ENCODE data around the gene C1QB. TPM values are rescaled to one million over a fixed set of nuclear protein-coding genes. Genes with fewer than 3 reads are reported as not detected.
A peak's percentile ranks its signal among the peaks of the same experiment; 100 is the strongest.

C1QB gene
- total RNA-seq, 1 experiment from 2014 or later: not detected

GRCh38 chr1:22609291-22609690 lies 43.7 kb upstream of the C1QB start:
- Mint-ChIP-seq H3K36me3 (ENCODE audit: insufficient read depth, unreplicated experiment) (no peaks in the 10 kb centered on the region), H3K27ac (ENCODE audit: unreplicated experiment) (no peak overlapping the region), H3K27me3 (ENCODE audit: unreplicated experiment) (peaks cover 95% of the 10 kb centered on the region), H3K4me3 (ENCODE audit: low read depth, unreplicated experiment) (no peak overlapping the region), H3K4me1 (ENCODE audit: low read depth, unreplicated experiment) (no peaks in the 10 kb centered on the region), H3K9me3 (ENCODE audit: low read depth, unreplicated experiment) (no peaks in the 10 kb centered on the region)
- intact Hi-C loops (cut with micrococcal nuclease; ENCODE audit: unreplicated experiment): no loop called here
- CTCF ChIA-PET: no interaction called here
- no TSS peak for BruUV-seq (replicated peaks)
- no peak for DNase-seq
- TF ChIP-seq, protein P1, sequence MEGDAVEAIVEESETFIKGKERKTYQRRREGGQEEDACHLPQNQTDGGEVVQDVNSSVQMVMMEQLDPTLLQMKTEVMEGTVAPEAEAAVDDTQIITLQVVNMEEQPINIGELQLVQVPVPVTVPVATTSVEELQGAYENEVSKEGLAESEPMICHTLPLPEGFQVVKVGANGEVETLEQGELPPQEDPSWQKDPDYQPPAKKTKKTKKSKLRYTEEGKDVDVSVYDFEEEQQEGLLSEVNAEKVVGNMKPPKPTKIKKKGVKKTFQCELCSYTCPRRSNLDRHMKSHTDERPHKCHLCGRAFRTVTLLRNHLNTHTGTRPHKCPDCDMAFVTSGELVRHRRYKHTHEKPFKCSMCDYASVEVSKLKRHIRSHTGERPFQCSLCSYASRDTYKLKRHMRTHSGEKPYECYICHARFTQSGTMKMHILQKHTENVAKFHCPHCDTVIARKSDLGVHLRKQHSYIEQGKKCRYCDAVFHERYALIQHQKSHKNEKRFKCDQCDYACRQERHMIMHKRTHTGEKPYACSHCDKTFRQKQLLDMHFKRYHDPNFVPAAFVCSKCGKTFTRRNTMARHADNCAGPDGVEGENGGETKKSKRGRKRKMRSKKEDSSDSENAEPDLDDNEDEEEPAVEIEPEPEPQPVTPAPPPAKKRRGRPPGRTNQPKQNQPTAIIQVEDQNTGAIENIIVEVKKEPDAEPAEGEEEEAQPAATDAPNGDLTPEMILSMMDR (IDR thresholded peaks at IDR 0.05; ENCODE audit: unreplicated experiment): no peak

GRCh38 chr1:22611530-22611947 lies 41.5 kb upstream of the C1QB start:
- no TSS peak for BruUV-seq (replicated peaks)
- Mint-ChIP-seq H3K4me3 (ENCODE audit: low read depth, unreplicated experiment) (no peak overlapping the region), H3K27ac (ENCODE audit: unreplicated experiment) (no peak overlapping the region), H3K4me1 (ENCODE audit: low read depth, unreplicated experiment) (no peaks in the 10 kb centered on the region), H3K27me3 (ENCODE audit: unreplicated experiment) (peaks cover 95% of the 10 kb centered on the region), H3K36me3 (ENCODE audit: insufficient read depth, unreplicated experiment) (no peaks in the 10 kb centered on the region), H3K9me3 (ENCODE audit: low read depth, unreplicated experiment) (no peaks in the 10 kb centered on the region)
- CTCF ChIA-PET: no interaction called here
- DNase-seq: peak; percentile 44
- TF ChIP-seq, protein P1 (IDR thresholded peaks at IDR 0.05; ENCODE audit: unreplicated experiment): no peak
- intact Hi-C loops (cut with micrococcal nuclease; ENCODE audit: unreplicated experiment): no loop called here

GRCh38 chr1:22612671-22613571 lies 40.1 kb upstream of the C1QB start:
- CTCF ChIA-PET: interaction anchor here (0.6 kb wide), 1 partner anchor 22 kb away, joined by 3 read pairs; no protein-coding TSS in a partner anchor
- no TSS peak for BruUV-seq (replicated peaks)
- TF ChIP-seq, protein P1 (IDR thresholded peaks at IDR 0.05; ENCODE audit: unreplicated experiment): no peak

DNA sequence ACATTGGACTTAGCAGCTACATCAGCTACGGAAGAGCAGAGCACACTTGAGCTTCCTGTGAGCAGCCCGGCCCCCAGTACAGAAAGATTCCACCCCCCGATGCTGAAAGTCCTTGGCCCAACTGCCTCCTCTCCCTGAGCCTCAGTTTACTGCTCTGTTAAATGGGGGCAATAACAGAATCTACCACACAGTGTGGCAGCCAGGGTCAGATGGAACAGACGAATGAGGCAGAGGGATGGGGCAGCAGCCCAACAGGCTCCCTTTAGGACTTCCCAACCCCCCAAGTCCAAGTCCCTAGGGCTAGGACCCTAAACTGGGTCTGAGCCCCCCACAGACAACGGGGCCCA lies 39.5 kb upstream of the C1QB start:
- TF ChIP-seq, protein P1 (IDR thresholded peaks at IDR 0.05; ENCODE audit: unreplicated experiment): no peak
- intact Hi-C loops (cut with micrococcal nuclease; ENCODE audit: unreplicated experiment): no loop called here
- H3K9me3 Mint-ChIP-seq (ENCODE audit: low read depth, unreplicated experiment): no peaks in the 10 kb centered on the region
- no peaks in the 10 kb centered on the region for H3K4me1 Mint-ChIP-seq (ENCODE audit: low read depth, unreplicated experiment)
- no peaks in the 10 kb centered on the region for H3K36me3 Mint-ChIP-seq (ENCODE audit: insufficient read depth, unreplicated experiment)
- CTCF ChIA-PET: no interaction called here
- H3K4me3 Mint-ChIP-seq (ENCODE audit: low read depth, unreplicated experiment): no peak overlapping the region
- BruUV-seq (replicated peaks): no TSS peak
- peaks cover 95% of the 10 kb centered on the region for H3K27me3 Mint-ChIP-seq (ENCODE audit: unreplicated experiment)
- H3K27ac Mint-ChIP-seq (ENCODE audit: unreplicated experiment): no peak overlapping the region
- DNase-seq: no peak

More at GRCh38 chr1:22612671-22613571, 40.1 kb upstream of the C1QB start:
- no peak for DNase-seq
- Mint-ChIP-seq H3K4me3 (ENCODE audit: low read depth, unreplicated experiment) (no peak overlapping the region), H3K9me3 (ENCODE audit: low read depth, unreplicated experiment) (no peaks in the 10 kb centered on the region), H3K36me3 (ENCODE audit: insufficient read depth, unreplicated experiment) (no peaks in the 10 kb centered on the region), H3K27ac (ENCODE audit: unreplicated experiment) (no peak overlapping the region), H3K4me1 (ENCODE audit: low read depth, unreplicated experiment) (no peaks in the 10 kb centered on the region), H3K27me3 (ENCODE audit: unreplicated experiment) (peaks cover 95% of the 10 kb centered on the region)
- intact Hi-C loops (cut with micrococcal nuclease; ENCODE audit: unreplicated experiment): no loop called here

All from Calu3 (cell line).